GM12801 (cell line): Measurements from ENCODE around the gene CMC1.

Source experiments
- CTCF ChIP-seq: IDR thresholded peaks from one replicate; pipeline ENCODE4 v1.5.1; 2011; ENCODE audit warnings: control low read depth; ENCODE audit not compliant: insufficient read length; ENCODE audit errors: extremely low read depth

CMC1 gene

GRCh38 chr3:28294667-28295413 is 53.4 kb downstream of the CMC1 start:
- TF ChIP-seq CTCF: no peak

GRCh38 chr3:28295898-28296490 is 54.6 kb downstream of the CMC1 start:
- TF ChIP-seq CTCF: no peak

GRCh38 chr3:28299705-28300104 is 58.3 kb downstream of the CMC1 start:
- TF ChIP-seq CTCF: no peak

GRCh38 chr3:28300345-28300962 is 59.0 kb downstream of the CMC1 start:
- TF ChIP-seq CTCF: no peak

GRCh38 chr3:28301688-28302087 is 60.3 kb downstream of the CMC1 start:
- TF ChIP-seq CTCF: no peak

- no peak for TF ChIP-seq CTCF
Observed at GRCh38 chr3:28308196-28308595, 66.8 kb downstream of the CMC1 start.

- TF ChIP-seq CTCF: no peak
Observed at GRCh38 chr3:28315711-28316110, 74.3 kb downstream of the CMC1 start.
